ENCODE measurements around the gene DYNLT1.

GRCh38 chr6:158644231-158645063, at the start of gene DYNLT1:
- TF ChIP-seq FOXM1 (CRISPR knock-in tag; IDR thresholded peaks at IDR 0.05) (0 out of 2 replicates have a peak, but pooled peaks have one; percentile 23), AFF4 (CRISPR knock-in tag; IDR thresholded peaks at IDR 0.05) (no peak), PBX3 (CRISPR knock-in tag; IDR thresholded peaks at IDR 0.05; ENCODE audit: borderline replicate concordance) (0 out of 2 replicates have a peak, but pooled peaks have one; percentile 61), FLYWCH1 (CRISPR knock-in tag; IDR thresholded peaks at IDR 0.05) (no peak)
